22Rv1 (cell line): ENCODE measurements around the gene FSIP1.

Experiments
- ZFX ChIP-seq: fragments of 450-650 bp; IDR thresholded peaks from 2 replicates; pipeline ENCODE4 v1.6.1; 2017; ENCODE audit warnings: antibody characterized with exemption, borderline replicate concordance
- TF ChIP-seq, protein P1 (sequence below): fragments of 450-650 bp; IDR thresholded peaks from 2 replicates; pipeline ENCODE4 v1.5.1; 2017; ENCODE audit warnings: mild to moderate bottlenecking

- TF ChIP-seq, protein P1, sequence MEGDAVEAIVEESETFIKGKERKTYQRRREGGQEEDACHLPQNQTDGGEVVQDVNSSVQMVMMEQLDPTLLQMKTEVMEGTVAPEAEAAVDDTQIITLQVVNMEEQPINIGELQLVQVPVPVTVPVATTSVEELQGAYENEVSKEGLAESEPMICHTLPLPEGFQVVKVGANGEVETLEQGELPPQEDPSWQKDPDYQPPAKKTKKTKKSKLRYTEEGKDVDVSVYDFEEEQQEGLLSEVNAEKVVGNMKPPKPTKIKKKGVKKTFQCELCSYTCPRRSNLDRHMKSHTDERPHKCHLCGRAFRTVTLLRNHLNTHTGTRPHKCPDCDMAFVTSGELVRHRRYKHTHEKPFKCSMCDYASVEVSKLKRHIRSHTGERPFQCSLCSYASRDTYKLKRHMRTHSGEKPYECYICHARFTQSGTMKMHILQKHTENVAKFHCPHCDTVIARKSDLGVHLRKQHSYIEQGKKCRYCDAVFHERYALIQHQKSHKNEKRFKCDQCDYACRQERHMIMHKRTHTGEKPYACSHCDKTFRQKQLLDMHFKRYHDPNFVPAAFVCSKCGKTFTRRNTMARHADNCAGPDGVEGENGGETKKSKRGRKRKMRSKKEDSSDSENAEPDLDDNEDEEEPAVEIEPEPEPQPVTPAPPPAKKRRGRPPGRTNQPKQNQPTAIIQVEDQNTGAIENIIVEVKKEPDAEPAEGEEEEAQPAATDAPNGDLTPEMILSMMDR: no peak
- TF ChIP-seq ZFX: no peak
Measured at GRCh38 chr15:39587731-39588530, 194.7 kb downstream of the FSIP1 start.
